Chondrocyte (in vitro differentiated cells): Measurements from ENCODE around the gene KCNQ1OT1. TPM values are rescaled to one million over a fixed set of nuclear protein-coding genes. Genes with fewer than 3 reads are reported as not detected.

ENCODE experiments used
- DNase-seq: peaks from one replicate; pipeline ENCODE4 v3.0.0; 2021; ENCODE audit warnings: mixed read lengths, low spot score
- H3K27ac Mint-ChIP-seq: one replicate; pipeline ENCODE4 v1.8.0; 2021; ENCODE audit warnings: mild to moderate bottlenecking, moderate library complexity, mixed read lengths; ENCODE audit not compliant: unreplicated experiment
- H3K27me3 Mint-ChIP-seq: 2 replicates; pipeline ENCODE4 v1.8.0; 2021; ENCODE audit warnings: low read depth, mixed read lengths
- H3K36me3 Mint-ChIP-seq: 2 replicates; pipeline ENCODE4 v1.8.0; 2021; ENCODE audit warnings: low read depth, mixed read lengths
- H3K4me1 Mint-ChIP-seq: 2 replicates; pipeline ENCODE4 v1.8.0; 2021; ENCODE audit warnings: low read depth, mild to moderate bottlenecking, mixed read lengths
- H3K4me3 Mint-ChIP-seq: one replicate; pipeline ENCODE4 v1.8.0; 2021; ENCODE audit warnings: mild to moderate bottlenecking, moderate library complexity, mixed read lengths; ENCODE audit not compliant: unreplicated experiment
- H3K9me3 Mint-ChIP-seq: 2 replicates; pipeline ENCODE4 v1.8.0; 2021; ENCODE audit warnings: low read depth, mixed read lengths
- CTCF ChIP-seq: fragments of 200-600 bp; sonication (generic); IDR thresholded peaks from 2 replicates; pipeline ENCODE4 v1.5.0; 2021; ENCODE audit warnings: antibody characterized with exemption, mild to moderate bottlenecking, moderate library complexity
- total RNA-seq: library from RNA; stranded (reverse); gene quantifications from 3 replicates; pipeline ENCODE4 v1.2.1, GENCODE V29; 2021

Gene KCNQ1OT1
- total RNA-seq, 1 donor from 2014 or later = 2.5 TPM

GRCh38 chr11:2565447-2566222 is 134.2 kb downstream of the KCNQ1OT1 start:
- Mint-ChIP-seq H3K36me3 (no peaks in the 10 kb centered on the region), H3K27me3 (peaks cover 3% of the 10 kb centered on the region), H3K4me3 (no peak overlapping the region), H3K4me1 (no peaks in the 10 kb centered on the region), H3K27ac (no peak overlapping the region), H3K9me3 (no peaks in the 10 kb centered on the region)
- no peak for DNase-seq
- no peak for TF ChIP-seq CTCF

- Mint-ChIP-seq H3K36me3 (no peaks in the 10 kb centered on the region), H3K4me1 (no peaks in the 10 kb centered on the region), H3K9me3 (no peaks in the 10 kb centered on the region), H3K4me3 (no peak overlapping the region), H3K27me3 (peaks cover 3% of the 10 kb centered on the region), H3K27ac (no peak overlapping the region)
- DNase-seq = no peak
- TF ChIP-seq CTCF = no peak
Observed at GRCh38 chr11:2564588-2565425, 135.0 kb downstream of the KCNQ1OT1 start.

- no peak for DNase-seq
- no peaks in the 10 kb centered on the region for H3K9me3 Mint-ChIP-seq
- H3K36me3 Mint-ChIP-seq = no peaks in the 10 kb centered on the region
- H3K27ac Mint-ChIP-seq = no peak overlapping the region
- H3K4me3 Mint-ChIP-seq = no peak overlapping the region
- H3K4me1 Mint-ChIP-seq = no peaks in the 10 kb centered on the region
- TF ChIP-seq CTCF = no peak
- H3K27me3 Mint-ChIP-seq = peaks cover 3% of the 10 kb centered on the region
Observed at GRCh38 chr11:2564008-2564530, 135.7 kb downstream of the KCNQ1OT1 start.

- H3K27me3 Mint-ChIP-seq = peaks cover 3% of the 10 kb centered on the region
- TF ChIP-seq CTCF = no peak
- no peaks in the 10 kb centered on the region for H3K4me1 Mint-ChIP-seq
- no peaks in the 10 kb centered on the region for H3K9me3 Mint-ChIP-seq
- H3K36me3 Mint-ChIP-seq = no peaks in the 10 kb centered on the region
- no peak overlapping the region for H3K27ac Mint-ChIP-seq
- DNase-seq = no peak
- H3K4me3 Mint-ChIP-seq = no peak overlapping the region
Observed at GRCh38 chr11:2563213-2564007, 136.4 kb downstream of the KCNQ1OT1 start.

- no peak overlapping the region for H3K27ac Mint-ChIP-seq
- H3K4me3 Mint-ChIP-seq = no peak overlapping the region
- no peaks in the 10 kb centered on the region for H3K36me3 Mint-ChIP-seq
- no peak for DNase-seq
- H3K9me3 Mint-ChIP-seq = no peaks in the 10 kb centered on the region
- H3K4me1 Mint-ChIP-seq = no peaks in the 10 kb centered on the region
- peaks cover 3% of the 10 kb centered on the region for H3K27me3 Mint-ChIP-seq
- TF ChIP-seq CTCF = no peak
Observed at GRCh38 chr11:2562890-2563212, 136.9 kb downstream of the KCNQ1OT1 start.
